Stimulated activated CD8-positive, alpha-beta memory T cell treated with anti-CD3 and anti-CD28 coated beads, Interleukin-12 subunit alpha, Interleukin-12 subunit beta, amount 100 ng/mL, for 24 hours (primary cell): ENCODE results near the gene TARS3.
"Not testable (repeated sequence)": the region's sequence is repeated elsewhere in the genome, so short reads cannot be mapped to it uniquely, and the experiment has no call there.

Experiments used
- DNase-seq: peaks from one replicate; pipeline ENCODE4 v3.0.0-alpha.2; 2020; ENCODE audit errors: extremely low read depth

Gene TARS3

DNA sequence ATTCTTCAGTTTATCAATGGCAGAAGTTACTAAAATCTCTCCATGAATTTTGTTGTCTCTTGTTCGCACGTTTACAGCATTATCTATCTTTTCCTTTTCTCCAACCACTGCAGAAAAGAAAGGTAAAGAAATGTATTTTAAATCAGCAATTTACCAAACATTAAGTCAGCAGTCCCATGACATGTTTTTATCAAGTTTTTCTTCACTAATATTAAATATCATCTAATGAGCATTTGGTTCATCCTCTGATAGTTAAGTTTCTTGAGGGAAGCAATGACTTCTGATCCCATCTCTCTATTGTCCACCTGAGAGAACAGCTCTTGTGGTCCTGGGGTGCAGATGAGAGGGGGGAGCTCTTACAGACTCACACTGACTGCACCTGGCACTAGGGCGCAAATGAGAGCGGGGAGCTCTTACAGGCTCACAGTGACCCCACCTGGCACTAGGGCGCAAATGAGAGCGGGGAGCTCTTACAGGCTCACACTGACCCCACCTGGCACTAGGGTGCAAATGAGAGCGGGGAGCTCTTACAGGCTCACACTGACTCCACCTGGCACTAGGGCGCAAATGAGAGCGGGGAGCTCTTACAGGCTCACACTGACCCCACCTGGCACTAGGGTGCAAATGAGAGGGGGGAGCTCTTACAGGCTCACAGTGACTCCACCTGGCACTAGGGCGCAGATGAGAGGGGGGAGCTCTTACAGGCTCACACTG, 69.5 kb downstream of the TARS3 start:
- DNase-seq = not testable (repeated sequence)

DNA sequence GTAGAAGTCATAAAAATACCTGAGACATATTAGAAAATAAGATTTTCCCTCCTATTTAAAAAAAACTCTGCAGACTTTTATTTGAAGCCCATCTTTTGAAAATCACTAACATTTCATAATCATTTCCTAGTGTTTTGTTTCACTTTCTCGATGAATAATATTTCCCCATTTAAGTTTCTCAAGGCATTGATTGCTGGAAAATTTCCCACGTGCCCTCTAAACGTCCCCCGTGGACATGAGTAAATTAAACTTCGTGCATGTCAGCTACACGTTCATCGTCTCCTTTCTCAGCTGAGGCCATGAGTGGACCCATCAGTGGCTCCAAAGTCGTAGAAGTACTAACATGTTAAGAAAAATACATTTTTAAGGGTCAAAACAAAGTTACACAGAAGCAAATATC, 70.1 kb downstream of the TARS3 start:
- DNase-seq = no peak

DNA sequence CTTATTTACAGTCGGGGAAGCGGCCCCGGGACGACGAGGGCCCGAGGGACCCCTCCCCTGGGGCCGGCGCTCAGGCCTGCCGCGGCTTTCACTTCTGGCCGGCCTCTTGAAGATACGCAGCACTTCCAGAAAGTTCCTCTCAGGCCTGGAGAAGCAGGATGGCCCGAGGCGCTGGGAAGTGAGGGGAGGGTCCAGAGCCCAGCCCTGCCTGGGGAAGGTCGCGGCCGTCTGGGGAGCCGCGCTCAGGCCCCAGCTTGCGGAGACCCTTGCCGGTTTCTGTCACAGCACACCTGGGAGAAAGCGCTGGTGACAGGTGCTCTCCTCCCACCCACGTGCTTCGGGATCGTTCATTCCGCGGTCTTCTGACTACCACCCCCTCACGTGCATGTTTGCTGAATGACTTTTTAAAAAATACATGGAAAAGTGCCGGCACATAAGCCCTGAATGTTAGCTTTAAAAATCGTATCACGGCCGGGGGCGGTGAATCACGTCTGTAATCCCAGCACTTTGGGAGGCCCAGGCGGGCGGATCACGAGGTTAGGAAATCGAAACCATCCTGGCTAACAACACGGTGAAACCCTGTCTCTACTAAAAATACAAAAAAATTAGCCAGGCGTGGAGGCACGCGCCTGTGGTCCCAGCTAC, 71.4 kb downstream of the TARS3 start:
- no peak for DNase-seq

DNA sequence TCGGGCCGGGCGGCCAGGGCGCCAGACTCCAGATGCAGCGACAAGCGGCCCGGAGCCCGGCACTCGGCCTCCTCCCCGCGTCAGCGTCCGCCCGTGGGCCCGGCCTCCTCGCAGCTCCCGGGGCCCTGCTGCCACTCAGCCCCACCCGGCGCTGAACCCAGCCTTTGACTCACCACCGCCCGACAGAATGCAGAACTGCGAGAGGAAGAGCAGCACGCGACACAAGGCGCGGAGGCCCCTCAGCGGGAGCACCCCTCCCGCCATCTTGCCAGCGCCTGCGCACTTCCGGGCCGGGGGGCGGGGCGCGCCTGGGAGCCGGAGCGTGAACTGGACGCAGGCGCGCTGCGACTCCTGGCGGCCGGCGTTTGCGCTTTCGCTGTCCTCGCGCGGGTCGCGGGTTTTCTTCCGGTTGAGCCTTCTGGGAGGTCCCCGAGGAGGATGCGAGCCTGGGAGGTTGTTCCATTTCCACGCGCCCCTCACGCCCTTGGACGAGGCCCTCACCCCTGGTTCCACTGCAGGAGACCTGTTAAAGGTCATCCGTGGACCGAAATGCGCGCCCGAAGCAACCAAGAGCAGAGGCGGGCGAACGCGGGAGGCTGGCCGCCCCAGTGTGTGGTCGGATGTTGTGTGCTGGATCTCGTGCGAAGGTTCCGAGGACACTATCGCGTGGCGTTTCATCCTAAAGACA, 72.0 kb downstream of the TARS3 start, which contains the start of gene TM2D3:
Gene TM2D3 (minus strand): TSS at position 284 of the 688 bp plus-strand sequence. CDS start 20 bp downstream, at position 264.
- DNase-seq = peak; percentile 86

DNA sequence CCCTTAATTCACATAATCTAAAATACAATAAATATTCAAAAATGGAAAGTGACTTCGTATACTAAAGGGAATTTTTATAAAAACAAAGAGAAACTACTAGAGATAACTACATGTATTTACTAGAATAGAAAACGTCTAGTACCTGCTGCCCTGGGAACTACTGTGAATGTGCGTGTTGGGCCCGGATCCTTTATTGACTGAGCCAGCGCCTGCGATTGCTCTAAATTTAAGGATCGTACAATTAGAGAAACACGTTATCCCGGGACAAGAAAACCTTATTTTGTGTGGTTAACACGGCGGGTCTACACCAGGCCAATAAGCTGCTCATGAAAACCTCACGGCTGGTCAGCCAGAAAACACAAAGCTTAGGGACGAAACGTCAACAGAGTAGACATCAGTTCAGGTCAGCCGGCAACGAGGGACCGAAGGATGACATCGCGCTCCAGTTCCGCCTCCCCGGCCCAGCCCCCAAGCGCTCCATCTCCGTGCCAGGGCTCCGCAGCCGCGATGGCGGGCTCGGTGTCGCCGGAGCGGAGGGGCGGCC, 72.6 kb downstream of the TARS3 start:
- no peak for DNase-seq

DNA sequence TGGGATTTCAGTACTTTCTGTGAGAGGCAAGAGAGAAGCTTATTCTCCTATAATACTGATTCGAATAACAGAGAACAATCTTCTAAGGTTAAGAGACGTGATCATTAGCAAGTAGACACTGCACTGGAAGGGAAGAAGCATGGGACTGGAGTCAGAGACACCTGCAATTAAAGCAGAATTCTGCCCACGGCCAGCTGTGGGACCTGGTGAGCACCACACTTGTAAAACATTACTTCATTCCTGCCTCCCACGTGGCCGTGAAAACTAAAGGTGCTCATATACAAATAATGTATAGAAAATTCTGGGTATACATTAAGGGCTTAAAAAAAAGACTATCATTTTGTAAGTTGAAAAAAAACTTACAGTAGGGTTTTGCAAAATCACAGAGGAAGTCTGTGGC, 74.1 kb downstream of the TARS3 start:
- no peak for DNase-seq

DNA sequence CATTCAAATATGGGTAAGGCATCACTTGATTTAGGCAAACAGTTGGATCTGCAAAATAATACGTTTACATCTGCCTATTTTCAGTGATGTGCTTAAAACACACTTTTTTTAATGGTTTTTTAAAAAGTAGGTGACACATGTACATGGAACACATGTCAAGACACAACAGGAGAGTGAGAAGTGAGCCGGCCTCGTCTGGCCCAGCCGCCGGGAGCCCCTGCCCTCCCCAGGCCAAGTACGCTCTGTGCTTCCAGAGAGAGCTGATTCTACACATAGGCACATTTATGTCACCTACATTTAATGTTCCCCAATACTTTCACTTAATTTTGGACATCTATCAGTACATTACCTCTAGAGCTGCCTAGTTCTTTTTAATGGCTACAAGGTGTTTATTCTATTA, 75.9 kb downstream of the TARS3 start:
- DNase-seq = no peak

DNA sequence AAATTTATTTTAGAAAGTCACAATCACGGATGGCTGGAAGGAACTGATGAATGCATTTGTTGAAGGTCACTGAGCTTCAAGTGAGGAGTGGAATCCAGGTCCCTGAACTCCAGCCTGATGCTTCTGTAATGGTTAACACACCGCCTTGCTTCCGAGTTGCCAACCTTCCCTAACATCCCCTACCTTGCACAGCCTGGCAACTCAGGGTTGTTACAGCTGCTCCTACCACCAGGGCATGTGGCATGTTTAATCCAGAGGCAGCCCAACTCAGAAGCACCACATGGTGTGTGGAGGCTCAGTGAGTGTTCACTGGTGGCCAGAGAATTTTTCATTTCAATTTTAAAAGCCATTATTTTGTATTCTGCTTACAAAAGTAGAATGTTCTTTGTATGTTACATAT, 77.0 kb downstream of the TARS3 start:
- no peak for DNase-seq

DNA sequence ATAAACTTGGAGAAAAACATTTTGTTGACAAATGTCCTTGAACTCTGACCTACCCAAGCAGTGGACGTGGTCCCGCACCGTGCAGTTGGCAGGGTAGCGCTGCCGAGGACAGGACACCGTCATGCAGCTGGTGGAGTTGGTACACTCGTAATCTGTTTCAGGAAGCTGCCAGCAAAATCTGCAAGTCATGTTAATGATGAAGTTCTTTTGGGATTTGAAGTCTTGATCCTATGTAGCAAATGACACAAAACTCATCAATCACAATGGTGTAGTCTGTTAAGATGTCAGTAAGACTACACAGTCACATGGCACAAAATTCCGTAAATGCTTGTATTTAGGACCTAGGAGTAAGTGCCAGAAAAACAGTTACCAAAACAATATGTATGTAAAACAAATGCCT, 77.6 kb downstream of the TARS3 start:
- DNase-seq = no peak

DNA sequence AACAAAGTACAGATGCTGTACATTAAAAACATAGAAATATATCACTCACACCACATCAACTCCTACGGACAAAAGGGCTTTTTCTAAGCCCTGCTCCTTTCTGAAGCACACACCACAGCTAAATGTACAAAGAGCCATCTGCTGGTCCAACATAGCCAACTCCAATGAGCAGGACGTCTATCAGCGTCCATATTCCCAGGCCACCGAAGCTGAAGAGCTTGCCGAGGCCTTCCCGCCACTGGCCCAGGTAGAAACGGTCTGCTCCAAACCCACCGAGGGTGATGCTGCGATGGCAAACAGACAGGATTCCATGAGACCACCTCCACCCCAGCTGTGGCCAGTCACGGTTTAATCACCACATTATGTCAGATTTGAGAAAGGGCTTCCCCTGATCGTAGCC, 81.9 kb downstream of the TARS3 start:
- DNase-seq = no peak

DNA sequence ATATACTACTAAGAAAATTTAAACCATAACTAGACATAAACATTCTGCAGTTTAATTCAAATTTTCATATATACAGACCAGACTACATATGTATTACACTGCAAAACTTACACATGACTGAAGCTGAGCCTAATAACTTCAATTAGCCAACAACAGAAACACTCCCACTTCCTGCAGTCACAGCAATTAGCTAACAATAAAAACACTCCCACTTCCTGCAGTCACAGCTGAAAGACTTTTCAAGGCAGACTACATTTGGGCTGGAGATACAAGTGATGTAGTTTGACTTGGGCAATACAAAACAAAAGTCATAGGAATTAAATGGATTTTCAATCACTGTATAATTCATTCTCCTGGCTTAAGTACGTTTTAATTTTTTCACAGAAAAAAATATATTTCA, 82.4 kb downstream of the TARS3 start:
- no peak for DNase-seq

DNA sequence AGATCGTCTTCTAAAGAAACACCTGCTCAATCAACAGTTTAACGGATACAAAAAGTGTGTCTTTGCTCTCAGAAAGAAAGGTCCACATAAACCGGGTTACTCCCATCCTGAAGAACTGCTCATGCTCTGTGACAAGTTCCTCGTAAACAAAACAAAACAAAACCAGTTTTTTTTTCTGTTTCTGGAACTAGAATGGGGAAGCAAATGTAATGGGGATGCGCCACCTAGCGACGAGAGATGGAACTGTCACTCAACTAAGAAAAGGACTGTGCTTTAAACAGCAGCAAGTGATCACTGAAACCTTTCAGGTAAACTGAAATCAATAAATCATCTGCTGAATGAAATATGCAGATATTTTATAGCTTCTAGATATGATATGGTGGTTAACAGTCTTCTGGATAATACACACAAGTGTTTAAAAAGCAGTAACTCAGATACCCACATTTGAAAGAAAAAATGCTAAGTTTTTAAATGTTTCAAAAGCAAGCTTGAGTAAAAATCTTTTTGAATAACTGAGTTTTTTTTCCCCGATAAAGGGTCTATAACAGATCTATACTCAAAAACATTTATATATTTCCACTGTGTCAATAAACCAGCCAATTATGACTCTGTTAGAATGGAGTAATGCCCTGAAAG, 83.0 kb downstream of the TARS3 start:
- peak; percentile 23 for DNase-seq

DNA sequence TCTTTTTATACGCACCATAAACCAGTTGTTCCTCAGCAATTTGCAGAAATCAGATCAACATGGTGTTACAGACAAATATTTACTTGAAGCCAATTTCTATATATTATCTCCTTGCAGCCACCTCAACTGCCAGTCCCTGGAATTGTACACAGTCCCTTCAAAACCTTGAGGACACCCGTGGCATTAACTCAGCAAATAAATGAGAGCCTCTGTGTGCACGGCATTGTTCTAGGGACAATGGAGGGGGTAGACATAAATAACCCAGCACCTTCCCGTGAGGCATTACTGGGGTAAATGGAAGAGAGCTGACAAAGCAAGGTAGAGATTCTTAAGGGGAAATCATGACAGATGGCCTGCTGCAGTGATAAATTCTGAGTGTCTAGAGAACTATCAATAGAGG, 84.6 kb downstream of the TARS3 start:
- no peak for DNase-seq

DNA sequence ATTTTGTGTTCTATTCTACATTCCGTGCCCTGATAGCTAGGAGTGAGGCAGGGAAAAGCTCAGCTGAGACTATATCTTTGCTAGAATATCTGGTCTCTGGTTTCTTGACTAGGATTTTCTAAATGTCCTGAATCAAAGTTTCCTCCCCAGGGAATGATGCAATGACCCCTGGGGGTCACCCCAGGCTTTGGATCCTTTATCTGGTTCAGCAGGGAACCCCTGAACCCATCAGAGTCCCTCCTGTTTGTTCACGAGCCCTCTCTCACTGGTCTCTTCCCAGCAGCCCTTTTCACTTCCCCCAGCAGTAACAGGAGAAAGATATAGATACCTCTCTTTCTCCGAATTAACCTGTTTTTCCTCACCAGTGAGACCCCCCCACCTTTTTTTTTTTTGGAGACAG, 86.4 kb downstream of the TARS3 start:
- DNase-seq = no peak

DNA sequence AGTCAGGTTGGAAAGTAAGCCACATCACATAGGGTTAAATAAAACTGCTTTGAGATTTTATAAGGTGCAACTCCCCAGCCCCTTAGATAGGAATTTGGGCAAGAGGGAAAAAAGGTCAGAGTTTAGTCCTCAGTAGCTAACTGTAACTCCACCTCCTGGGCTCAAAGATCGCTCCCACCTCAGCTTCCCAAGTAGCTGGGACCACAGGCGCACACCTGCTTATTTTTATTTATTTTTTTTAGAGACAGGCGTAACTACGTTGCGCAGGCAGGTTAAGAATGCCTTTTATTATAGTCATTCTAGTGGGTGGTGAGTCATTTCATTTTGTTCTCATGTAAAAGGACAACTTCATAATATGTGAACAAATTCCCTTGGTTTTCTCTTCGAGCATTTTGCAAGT, 86.8 kb downstream of the TARS3 start:
- DNase-seq = no peak

DNA sequence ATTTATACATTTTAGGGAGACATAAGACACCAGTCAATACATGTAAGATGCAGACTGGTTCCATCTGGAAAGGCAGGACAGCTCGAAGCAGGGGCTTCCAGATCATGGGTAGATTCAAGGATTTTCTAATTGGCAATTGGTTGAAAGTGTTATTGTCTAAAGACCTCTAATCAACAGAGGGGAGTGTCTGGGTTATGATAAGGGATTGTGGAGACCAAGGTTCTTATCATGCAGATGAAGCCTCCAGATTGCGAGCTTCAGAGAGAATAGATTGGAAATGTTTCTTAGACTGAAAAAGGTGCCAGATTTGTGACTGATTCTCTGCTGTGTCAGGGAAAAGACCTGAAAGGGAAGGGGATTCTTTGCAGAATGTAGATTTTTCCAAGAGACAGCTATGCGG, 87.2 kb downstream of the TARS3 start:
- DNase-seq = no peak

DNA sequence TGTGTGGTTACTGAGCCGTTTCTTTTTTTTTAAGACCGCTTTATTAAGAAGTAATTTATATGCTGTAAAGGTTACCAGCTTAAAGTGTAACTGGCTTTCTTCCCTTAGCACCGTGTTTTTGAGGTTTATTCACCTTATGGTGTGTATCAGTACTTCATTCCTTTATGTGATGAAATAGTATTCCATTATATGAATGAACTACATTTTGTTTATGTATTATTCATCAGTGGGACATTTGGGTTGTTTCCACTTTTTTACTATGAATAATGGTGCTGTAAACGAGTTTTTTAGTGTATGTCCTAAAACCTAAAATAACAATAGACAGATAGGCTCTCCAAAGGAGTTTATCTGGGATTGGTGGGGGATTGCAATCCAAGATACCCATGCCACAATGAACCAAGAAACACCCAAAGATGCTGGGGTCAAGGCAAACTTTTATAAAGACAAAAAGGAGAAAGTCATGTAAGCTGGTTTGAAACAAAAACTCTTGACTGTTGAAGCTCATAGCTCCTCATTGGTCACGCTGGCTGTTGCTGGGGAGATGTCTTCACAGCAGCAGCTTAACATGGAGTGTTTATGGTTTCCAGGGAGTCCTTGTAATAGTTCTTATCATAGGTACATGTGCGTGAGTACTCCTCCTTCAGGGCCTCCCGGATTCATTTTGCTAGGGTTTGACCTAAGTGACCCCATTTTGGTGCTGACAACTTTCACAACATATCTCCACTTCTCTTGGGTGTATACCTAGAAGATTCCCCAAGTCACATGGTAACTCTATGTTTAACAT, 88.1 kb downstream of the TARS3 start:
- DNase-seq = no peak

DNA sequence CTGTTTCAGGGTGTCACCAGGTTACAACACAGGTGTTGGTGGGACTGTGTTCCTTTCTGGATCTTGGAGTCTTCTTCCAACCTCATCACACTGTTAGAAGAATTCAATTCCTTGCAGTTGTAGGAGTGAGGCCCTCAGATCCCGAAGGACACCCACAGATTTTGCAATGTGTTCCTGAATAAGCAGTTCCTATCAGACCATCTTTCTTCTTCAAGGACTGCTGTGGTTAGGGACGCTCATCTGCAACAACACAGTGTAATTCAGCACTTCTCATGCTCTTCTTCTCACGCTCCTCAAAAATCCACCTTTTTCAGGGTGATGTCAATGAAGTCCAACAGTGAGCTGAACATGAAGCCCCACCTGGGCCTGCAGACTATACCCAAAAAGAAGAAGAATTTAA, 90.9 kb downstream of the TARS3 start:
- DNase-seq = no peak

DNA sequence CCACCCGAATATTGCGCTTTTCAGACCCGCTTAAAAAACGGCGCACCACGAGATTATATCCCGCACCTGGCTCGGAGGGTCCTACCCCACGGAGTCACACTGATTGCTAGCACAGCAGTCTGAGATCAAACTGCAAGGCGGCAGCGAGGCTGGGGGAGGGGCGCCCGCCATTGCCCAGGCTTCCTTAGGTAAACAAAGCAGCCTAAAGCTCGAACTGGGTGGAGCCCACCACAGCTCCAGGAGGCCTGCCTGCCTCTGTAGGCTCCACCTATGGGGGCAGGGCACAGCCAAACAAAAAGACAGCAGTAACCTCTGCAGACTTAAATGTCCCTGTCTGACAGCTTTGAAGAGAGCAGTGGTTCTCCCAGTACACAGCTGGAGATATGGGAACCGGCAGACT, 97.5 kb downstream of the TARS3 start:
- DNase-seq = not testable (repeated sequence)

DNA sequence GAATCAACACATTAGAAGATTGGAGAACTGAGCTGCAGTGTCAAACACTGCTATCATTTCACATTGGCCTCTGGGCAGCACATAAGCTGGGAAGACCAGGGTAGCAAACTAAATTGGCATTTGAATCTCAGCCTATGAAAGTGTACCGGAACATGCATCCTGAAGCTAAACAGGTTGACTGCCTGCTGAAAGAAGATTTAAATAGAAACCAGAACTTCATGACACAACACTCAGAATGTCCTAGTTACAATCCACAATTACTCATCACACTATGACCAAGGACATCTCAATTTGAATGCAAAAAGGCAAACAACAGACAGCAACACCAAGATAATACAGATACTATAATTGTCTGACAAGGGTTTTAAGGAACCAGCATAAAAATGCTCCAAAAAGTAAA, 98.3 kb downstream of the TARS3 start:
- DNase-seq = no peak

DNA sequence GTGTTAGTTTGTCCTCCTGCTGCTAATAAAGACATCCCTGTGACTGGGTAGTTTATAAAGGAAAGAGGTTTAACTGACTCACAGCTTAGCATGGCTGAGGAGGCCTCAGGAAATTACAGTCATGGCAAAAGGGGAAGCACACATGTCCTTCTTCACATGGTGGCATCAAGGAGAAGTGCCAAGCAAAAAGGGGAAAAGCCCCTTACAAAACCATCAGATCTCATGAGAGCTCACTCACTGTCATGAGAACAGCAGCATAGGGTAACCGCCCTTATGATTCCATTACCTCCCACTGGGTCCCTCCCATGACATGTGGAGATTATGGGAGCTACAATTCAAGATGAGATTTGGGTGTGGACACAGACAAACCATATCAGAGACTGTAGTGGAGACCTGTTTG, 99.1 kb downstream of the TARS3 start:
- no peak for DNase-seq
